Omental fat pad (tissue), 4 donors: ENCODE measurements around the gene KLHL30. TPM values are rescaled to one million over a fixed set of nuclear protein-coding genes. Genes with fewer than 3 reads are reported as not detected.

Experiments used
- ATAC-seq: fragments of 150-250 bp; one replicate; pipeline ENCODE4 v1.9.1; 2016; ENCODE audit warnings: mild to moderate bottlenecking, moderate library complexity; ENCODE audit not compliant: low FRiP score
- DNase-seq: peaks from one replicate; pipeline ENCODE4 v3.0.0-alpha.2; 2019; ENCODE audit warnings: low spot score
- total RNA-seq, 4 donors: library from RNA; depleted of rRNA; stranded (reverse); fragments of >200 nt; gene quantifications; one replicate each; pipeline ENCODE4 v1.1.0, GENCODE V29; 2016
- TF ChIP-seq, protein P1 (sequence below), 3 donors: fragments of 450-650 bp; IDR thresholded peaks; one replicate each; pipeline ENCODE4 v1.5.1; 2016 to 2017; ENCODE audit warnings: antibody characterized with exemption in 3 of 3, mild to moderate bottlenecking in 3 of 3, moderate library complexity in 2 of 3

Gene KLHL30
- total RNA-seq, result 1 to 10 TPM in 1 of 4 donors, under 1 TPM in 3; 0.28 to 1.6 (median 0.57) TPM

GRCh38 chr2:238138331-238139195, at the start of gene KLHL30:
Gene KLHL30 (plus strand): TSS chr2:238138668. CDS start chr2:238140755, 2,087 bp downstream.
- TF ChIP-seq, protein P1, sequence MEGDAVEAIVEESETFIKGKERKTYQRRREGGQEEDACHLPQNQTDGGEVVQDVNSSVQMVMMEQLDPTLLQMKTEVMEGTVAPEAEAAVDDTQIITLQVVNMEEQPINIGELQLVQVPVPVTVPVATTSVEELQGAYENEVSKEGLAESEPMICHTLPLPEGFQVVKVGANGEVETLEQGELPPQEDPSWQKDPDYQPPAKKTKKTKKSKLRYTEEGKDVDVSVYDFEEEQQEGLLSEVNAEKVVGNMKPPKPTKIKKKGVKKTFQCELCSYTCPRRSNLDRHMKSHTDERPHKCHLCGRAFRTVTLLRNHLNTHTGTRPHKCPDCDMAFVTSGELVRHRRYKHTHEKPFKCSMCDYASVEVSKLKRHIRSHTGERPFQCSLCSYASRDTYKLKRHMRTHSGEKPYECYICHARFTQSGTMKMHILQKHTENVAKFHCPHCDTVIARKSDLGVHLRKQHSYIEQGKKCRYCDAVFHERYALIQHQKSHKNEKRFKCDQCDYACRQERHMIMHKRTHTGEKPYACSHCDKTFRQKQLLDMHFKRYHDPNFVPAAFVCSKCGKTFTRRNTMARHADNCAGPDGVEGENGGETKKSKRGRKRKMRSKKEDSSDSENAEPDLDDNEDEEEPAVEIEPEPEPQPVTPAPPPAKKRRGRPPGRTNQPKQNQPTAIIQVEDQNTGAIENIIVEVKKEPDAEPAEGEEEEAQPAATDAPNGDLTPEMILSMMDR (IDR thresholded peaks at IDR 0.05), result no peak
- no peak for DNase-seq
- ATAC-seq, result no peak

GRCh38 chr2:238090887-238091286, 47.6 kb upstream of the KLHL30 start:
- no peak for DNase-seq
- ATAC-seq, result no peak
- TF ChIP-seq, protein P1 (IDR thresholded peaks at IDR 0.05), result no peak

DNA sequence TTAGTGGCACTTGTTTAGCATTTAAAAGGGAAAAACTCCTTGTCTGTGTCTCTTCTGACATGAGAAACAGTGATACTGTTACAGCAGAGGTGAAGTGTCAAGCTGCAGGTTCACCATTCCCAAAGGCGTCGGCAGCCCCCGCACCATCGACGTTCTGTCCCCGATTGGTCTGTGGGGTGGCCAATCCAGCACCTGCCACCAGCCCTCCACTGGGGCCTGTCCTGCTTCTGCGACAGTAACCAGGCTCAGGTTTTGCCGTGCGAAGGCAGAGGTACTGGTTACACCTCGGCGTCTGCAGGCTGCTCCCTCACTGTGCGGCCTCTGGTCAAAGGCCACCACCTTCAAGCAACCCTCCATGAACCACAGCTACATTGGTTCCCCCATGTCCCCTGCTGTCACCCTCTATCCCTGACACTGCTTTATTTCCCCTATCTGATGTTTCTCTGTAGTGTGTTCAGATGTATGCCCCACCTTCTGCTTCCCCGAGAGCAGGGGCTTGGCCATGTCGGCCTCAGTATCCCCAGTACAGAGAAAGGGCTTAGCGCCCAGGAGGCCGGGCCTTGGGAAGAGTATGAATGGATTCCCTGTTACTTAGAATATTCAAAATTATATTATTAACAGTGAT, 46.9 kb upstream of the KLHL30 start:
- ATAC-seq (no peak), DNase-seq (no peak)
- TF ChIP-seq, protein P1 (IDR thresholded peaks at IDR 0.05), result no peak

DNA sequence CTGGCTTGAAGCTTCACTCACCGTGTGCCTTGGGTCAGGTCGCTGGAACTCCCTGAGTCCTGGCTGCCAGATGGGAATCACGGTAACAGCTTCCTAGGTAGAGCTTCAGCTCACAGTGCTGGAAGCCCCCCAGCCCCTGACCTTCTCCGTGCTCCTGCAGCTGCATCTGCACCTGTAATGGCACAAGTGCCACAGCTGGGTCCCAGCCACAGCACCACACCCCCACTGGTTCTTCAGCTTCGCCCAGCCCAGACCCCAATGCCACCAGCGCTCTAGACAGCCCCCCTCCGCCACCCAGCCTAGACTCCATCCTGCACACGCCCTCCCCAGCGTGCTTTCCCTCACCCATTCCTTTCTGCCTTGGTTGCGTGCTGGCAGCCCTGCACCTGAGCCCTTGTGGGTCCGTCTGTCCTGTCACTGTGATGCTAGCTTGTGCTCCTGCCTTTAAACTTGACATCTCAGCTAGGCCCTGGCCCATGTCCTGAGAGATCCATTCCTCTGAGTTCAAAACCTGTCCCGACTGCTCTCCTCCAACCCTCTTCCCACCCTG, 45.9 kb upstream of the KLHL30 start:
- TF ChIP-seq, protein P1 (IDR thresholded peaks at IDR 0.05), result no peak
- DNase-seq, result no peak

GRCh38 chr2:238093181-238094140, 45.0 kb upstream of the KLHL30 start:
- TF ChIP-seq, protein P1 (IDR thresholded peaks at IDR 0.05), result no peak
- no peak for ATAC-seq
- no peak for DNase-seq

More for the DNA sequence above, 45.9 kb upstream of the KLHL30 start:
- no peak for ATAC-seq

- TF ChIP-seq, protein P1 (IDR thresholded peaks at IDR 0.05), result no peak
- no peak for DNase-seq
- ATAC-seq, result no peak
Observed at GRCh38 chr2:238094438-238095022, 43.9 kb upstream of the KLHL30 start.
